HFFc6 (cell line): ENCODE data around the gene CCDC73. TPM values are rescaled to one million over a fixed set of nuclear protein-coding genes. Genes with fewer than 3 reads are reported as not detected.
"Not testable (repeated sequence)": the region's sequence is repeated elsewhere in the genome, so short reads cannot be mapped to it uniquely, and the experiment has no call there.

ENCODE experiments used
- DNase-seq: peaks from one replicate; pipeline ENCODE4 v3.0.0-alpha.2; 2018
- H3K27ac Mint-ChIP-seq: 2 replicates; pipeline ENCODE4 v1.8.0; 2020; ENCODE audit warnings: mild to moderate bottlenecking, mixed read lengths
- H3K27me3 Mint-ChIP-seq: 2 replicates; pipeline ENCODE4 v1.8.0; 2021; ENCODE audit warnings: mild to moderate bottlenecking, moderate library complexity, mixed read lengths; ENCODE audit not compliant: insufficient read depth
- H3K36me3 Mint-ChIP-seq: 2 replicates; pipeline ENCODE4 v1.8.0; 2021; ENCODE audit warnings: low read depth, mixed read lengths
- H3K4me1 Mint-ChIP-seq: 2 replicates; pipeline ENCODE4 v1.8.0; 2020; ENCODE audit warnings: low read depth, mixed read lengths
- H3K4me3 Mint-ChIP-seq: 2 replicates; pipeline ENCODE4 v1.8.0; 2020; ENCODE audit warnings: mild to moderate bottlenecking, moderate library complexity, mixed read lengths
- H3K9me3 Mint-ChIP-seq: 2 replicates; pipeline ENCODE4 v1.8.0; 2020; ENCODE audit warnings: mild to moderate bottlenecking, mixed read lengths
- CTCF ChIP-seq: fragments of 200-600 bp; sonication (generic); IDR thresholded peaks from 2 replicates; pipeline ENCODE4 v1.5.0; 2021; ENCODE audit warnings: antibody characterized with exemption, mild to moderate bottlenecking
- total RNA-seq, 6 experiments: library from RNA; stranded (reverse); fragmentation: NEBNext Ultra II Directional; extraction: Animal tissue kit (Norgen Biotek cat#: 25700); gene quantifications; 2 replicates in 1 of 6; 3 replicates in 5 of 6; pipeline ENCODE4 v1.2.3, GENCODE V29; 2021

Gene CCDC73
- total RNA-seq, 6 experiments from 2014 or later = not detected

- TF ChIP-seq CTCF = no peak
- no peak for DNase-seq
- Mint-ChIP-seq H3K4me1 (peaks cover 7% of the 10 kb centered on the region; the same call in 1 of the 2 replicates), H3K27me3 (peaks cover 40% of the 10 kb centered on the region), H3K4me3 (peak within 1 kb of the TSS; percentile 86), H3K9me3 (no peaks in the 10 kb centered on the region), H3K27ac (no peak within 1 kb of the TSS), H3K36me3 (no peaks in the 10 kb centered on the region)
These were observed 35.4 kb upstream of the CCDC73 start, which contains the start of gene PRRG4 for GRCh38 chr11:32829680-32830412. PRRG4 (plus strand) TSS chr11:32829927; CDS start chr11:32830530, 603 bp downstream.

GRCh38 chr11:32829157-32829679, 34.8 kb upstream of the CCDC73 start:
- no peak for TF ChIP-seq CTCF
- Mint-ChIP-seq H3K36me3 (no peaks in the 10 kb centered on the region), H3K4me1 (peaks cover 7% of the 10 kb centered on the region; the same call in 1 of the 2 replicates), H3K4me3 (peak overlapping the region; percentile 86), H3K27me3 (peaks cover 43% of the 10 kb centered on the region), H3K9me3 (no peaks in the 10 kb centered on the region), H3K27ac (no peak overlapping the region)
- no peak for DNase-seq

- H3K27me3 Mint-ChIP-seq = peaks cover 43% of the 10 kb centered on the region
- H3K9me3 Mint-ChIP-seq = no peaks in the 10 kb centered on the region
- no peak overlapping the region for H3K4me3 Mint-ChIP-seq
- no peaks in the 10 kb centered on the region for H3K36me3 Mint-ChIP-seq
- no peak overlapping the region for H3K27ac Mint-ChIP-seq
- TF ChIP-seq CTCF = no peak
- H3K4me1 Mint-ChIP-seq = peaks cover 7% of the 10 kb centered on the region
- no peak for DNase-seq
These were observed 32.8 kb upstream of the CCDC73 start for GRCh38 chr11:32827276-32827675.

GRCh38 chr11:32826113-32826512, 31.7 kb upstream of the CCDC73 start:
- no peaks in the 10 kb centered on the region for H3K9me3 Mint-ChIP-seq
- H3K27me3 Mint-ChIP-seq = peaks cover 32% of the 10 kb centered on the region
- H3K4me1 Mint-ChIP-seq = peaks cover 15% of the 10 kb centered on the region
- H3K36me3 Mint-ChIP-seq = no peaks in the 10 kb centered on the region
- H3K27ac Mint-ChIP-seq = no peak overlapping the region
- DNase-seq = no peak
- no peak for TF ChIP-seq CTCF
- no peak overlapping the region for H3K4me3 Mint-ChIP-seq

GRCh38 chr11:32823617-32824016, 29.2 kb upstream of the CCDC73 start:
- H3K4me1 Mint-ChIP-seq, DNase-seq, H3K27ac Mint-ChIP-seq, H3K4me3 Mint-ChIP-seq, H3K9me3 Mint-ChIP-seq, H3K36me3 Mint-ChIP-seq: not testable (repeated sequence)
- H3K27me3 Mint-ChIP-seq = peaks cover 20% of the 10 kb centered on the region

GRCh38 chr11:32821917-32822560, 27.6 kb upstream of the CCDC73 start:
- H3K27ac Mint-ChIP-seq = no peak overlapping the region
- H3K9me3 Mint-ChIP-seq = no peaks in the 10 kb centered on the region
- no peak for DNase-seq
- H3K4me1 Mint-ChIP-seq = peaks cover 16% of the 10 kb centered on the region
- no peak for TF ChIP-seq CTCF
- no peaks in the 10 kb centered on the region for H3K36me3 Mint-ChIP-seq
- H3K4me3 Mint-ChIP-seq = no peak overlapping the region
- H3K27me3 Mint-ChIP-seq = peaks cover 17% of the 10 kb centered on the region
